Glomerular visceral epithelial cell (primary cell): ENCODE results near the gene C20orf204.
"Not testable (repeated sequence)": the region's sequence is repeated elsewhere in the genome, so short reads cannot be mapped to it uniquely, and the experiment has no call there.

Experiments
- DNase-seq: peaks from one replicate; pipeline ENCODE4 v3.0.0-alpha.2; 2016; ENCODE audit errors: extremely low spot score

C20orf204 gene, protein sequence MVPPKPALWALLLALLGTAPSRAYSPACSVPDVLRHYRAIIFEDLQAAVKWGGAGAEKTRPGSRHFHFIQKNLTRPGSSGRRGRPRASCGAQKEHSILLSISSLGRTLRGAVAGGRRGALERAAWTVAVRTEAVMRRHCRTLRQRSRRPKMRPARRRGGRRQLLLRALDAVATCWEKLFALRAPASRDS

DNA sequence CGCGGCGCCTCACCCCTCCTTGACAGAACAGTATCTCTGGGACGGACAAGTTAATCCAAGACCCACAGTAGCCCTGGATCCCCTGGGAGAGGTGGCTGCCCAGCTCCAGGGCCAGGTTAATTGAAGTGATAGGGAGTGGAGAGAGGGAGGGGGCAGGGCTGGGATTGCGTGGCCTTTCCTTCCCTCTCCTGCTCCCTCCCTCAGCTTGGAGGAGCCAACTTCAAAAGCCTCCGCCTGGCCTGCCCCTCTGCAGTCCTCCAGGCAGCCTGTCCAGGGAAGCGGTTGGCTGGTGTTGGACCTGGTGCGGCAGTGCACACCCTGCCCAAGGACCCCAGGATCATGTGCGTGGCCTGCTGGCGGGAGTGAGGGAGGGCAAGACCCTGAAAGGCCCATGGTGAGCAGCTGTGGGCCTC is at the start of gene C20orf204:
TSS of gene C20orf204 (plus strand) at position 250 of the 413 bp plus-strand sequence. CDS start at position 392, 142 bp downstream.
- DNase-seq, result no peak

DNA sequence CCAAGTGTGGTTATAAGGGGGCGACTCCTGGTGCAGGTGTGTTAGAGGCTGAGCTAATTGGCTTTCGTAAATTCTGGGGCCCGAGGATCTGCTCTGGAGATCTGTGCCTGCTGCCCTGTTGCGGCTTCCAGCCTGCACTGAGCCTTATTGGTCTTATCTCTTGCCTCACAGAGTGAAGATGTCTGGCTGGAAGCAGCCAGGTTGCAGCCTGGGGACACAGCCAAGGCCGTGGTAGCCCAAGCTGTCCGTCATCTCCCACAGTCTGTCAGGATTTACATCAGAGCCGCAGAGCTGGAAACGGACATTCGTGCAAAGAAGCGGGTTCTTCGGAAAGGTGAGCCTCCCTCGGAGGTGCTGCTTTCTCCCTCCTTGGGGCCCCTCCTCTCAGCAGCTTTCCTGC is 35.1 kb upstream of the C20orf204 start:
- no peak for DNase-seq

DNA sequence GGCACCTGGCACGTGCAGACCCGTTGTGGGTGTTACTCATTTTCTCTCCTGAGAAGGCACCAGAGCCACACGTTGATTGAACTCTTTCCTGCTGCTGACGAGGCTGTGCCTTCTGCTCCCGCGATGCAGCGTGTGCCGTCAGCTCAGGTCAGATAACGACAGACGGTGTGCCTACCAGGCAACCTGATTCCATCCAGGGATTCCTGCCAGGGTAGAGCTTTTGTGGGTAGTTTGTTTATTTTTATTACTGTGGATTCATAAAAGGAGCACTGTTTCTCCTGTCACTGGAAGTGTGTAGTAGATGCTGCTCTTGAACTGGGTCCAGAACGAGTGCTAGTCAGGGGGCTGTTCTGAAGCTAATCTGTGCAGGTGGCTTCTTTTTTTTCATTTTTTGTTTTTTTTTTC is 34.4 kb upstream of the C20orf204 start:
- no peak for DNase-seq

DNA sequence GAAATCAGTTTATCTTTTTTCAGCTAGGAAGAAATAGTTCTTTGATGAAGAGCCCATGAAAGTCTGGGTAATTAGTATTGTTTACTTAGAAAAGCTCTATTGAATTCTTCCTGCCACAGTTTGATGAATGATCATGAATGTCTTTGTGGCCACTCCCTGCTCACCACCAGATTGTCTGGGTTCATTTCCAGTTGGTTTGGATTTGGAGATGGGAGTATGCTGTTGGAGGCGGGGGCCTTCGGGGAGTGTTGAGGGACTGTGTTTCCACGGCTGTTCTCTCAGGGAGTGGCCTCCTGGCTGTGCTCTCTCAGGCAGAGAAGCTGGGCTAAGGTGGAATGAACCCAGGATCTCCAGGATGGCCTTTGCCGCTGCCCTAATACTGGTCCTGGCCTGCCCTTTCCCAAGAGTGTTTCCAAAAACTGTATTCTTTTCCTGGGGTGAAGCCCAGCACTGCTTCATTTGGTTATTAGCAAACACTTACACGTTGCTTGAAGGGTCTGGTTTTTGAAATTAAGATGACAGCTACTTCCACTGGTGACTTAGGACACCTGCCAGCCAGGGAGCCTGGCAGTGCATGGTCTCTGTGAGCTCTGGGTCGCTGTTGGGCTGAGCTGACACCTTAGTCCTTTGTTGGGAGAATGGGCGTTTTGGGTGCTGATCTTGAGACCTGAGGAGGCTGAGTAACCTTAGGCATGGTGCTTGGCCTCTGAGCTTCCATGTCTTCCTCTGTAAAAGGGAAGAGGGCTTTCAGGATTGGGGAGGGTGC is 31.8 kb upstream of the C20orf204 start:
- no peak for DNase-seq

DNA sequence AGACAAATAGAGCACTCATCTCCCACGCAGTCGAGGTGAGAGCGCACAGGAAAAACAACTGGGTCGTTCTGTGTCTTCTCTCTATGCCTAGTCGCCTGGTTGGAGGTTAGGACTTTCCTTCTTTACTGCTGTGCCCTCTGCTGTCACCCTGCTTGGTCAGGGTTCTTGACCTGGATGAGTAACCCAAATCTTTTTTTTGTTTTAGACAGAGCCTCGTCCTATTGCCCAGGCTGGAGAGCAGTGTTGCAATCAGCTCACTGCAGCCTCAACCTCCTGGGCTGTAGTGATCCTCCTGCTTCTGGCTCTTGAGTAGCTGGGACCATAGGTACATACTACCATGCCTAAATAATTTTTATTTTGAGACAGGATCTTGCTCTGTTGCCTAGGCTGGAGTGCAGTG is 30.6 kb upstream of the C20orf204 start:
- DNase-seq, result no peak

DNA sequence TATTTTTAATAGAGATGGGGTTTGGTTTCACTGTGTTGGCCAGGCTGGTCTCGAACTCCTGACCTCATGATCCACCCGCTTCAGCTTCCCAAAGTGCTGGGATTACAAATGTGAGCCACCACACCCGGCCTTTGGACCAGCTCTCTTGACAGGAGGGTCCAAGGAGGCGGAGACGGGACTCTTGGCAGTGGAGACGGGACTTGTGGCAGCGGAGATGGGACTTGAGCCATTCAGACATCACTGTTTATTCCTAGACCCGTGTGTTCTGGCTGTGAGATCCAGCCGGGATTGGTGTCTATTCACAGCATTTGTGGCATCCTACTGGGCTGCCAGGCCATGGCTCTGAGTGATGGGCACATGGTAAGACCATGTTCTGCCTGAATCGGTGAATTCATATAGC is 29.5 kb upstream of the C20orf204 start:
- no peak for DNase-seq

DNA sequence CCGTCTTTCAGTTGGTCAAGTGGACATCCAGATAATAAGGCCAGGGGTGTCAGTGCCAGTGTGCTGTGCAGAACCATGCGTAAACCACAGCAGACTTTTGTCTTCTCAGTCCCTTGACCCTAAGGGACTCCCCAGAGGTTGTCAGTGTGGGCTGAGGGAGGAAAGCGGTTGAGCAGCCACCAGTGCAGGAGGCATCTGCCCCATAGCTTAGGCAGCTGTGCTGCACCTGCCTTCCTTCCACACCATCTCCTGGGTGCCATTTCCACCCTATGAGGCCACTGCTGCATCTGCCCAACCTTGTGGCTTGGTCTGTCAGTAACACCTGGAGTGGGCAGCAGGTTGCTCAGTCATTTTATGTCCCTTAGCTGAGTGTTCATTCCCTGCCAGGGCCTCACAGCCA is 29.1 kb upstream of the C20orf204 start:
- no peak for DNase-seq

DNA sequence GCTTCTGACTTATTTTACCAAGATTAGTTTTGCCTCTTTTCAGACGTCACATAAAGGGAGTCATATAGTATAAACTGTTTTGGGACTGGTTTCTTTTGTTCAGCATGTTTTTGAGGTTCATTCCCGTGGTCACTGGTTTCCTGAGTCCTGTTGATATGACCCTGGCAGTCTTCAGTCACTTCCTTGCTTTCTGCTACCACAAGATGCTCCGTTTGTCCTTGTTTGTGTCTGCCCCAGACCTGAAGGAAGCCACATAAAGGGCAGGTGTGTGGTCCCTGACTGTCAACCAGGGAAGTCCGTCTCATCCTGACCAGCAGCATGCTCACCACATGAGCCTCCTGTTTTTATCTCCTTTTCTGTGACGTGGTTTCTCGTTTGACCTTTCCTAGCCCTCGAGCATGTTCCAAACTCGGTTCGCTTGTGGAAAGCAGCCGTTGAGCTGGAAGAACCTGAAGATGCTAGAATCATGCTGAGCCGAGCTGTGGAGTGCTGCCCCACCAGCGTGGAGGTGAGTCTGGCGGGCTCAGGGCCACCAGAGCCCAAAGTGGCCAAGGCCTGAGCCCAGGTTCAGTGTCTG is 26.1 kb upstream of the C20orf204 start:
- no peak for DNase-seq

DNA sequence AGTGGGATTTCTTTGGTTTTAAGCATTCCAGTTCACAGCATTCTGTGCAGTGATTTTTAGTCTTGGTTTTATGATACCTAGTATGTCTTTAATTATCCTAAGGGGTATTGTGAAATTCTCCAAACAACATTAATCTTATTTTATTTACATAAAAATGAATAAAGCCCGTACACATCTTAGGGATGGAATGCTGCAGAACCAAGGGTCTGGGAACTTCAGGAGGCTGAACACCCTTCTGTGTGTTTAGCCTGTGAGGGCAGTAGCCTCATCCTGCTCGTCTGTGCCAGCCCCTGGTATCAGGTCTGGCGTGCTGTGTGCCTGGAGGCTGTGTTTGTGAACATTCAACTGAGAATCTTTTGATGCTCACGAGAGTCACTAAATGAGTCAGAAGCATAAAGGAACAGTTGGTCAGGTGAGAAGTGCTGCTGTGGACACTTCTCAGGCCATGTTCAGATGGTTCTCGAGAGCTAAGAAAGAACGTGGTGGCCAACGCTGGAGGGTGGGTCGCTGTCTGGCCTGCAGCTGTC is 25.2 kb upstream of the C20orf204 start:
- DNase-seq, result no peak

DNA sequence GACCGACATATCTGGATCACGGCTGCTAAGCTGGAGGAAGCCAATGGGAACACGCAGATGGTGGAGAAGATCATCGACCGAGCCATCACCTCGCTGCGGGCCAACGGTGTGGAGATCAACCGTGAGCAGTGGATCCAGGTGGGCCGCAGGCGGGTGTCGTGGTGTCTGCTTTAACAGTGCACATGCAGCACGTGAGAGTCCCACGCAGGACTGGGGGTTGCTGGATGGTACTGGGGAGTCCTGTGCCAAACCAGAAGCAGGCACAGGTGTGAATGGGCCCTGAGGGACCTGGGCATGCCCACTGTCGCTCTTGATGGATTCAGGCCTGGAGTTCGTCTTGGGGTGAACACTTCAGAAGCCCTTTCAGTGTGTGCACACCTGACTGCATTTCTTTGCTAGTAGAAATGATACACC is 24.6 kb upstream of the C20orf204 start:
- DNase-seq, result no peak

DNA sequence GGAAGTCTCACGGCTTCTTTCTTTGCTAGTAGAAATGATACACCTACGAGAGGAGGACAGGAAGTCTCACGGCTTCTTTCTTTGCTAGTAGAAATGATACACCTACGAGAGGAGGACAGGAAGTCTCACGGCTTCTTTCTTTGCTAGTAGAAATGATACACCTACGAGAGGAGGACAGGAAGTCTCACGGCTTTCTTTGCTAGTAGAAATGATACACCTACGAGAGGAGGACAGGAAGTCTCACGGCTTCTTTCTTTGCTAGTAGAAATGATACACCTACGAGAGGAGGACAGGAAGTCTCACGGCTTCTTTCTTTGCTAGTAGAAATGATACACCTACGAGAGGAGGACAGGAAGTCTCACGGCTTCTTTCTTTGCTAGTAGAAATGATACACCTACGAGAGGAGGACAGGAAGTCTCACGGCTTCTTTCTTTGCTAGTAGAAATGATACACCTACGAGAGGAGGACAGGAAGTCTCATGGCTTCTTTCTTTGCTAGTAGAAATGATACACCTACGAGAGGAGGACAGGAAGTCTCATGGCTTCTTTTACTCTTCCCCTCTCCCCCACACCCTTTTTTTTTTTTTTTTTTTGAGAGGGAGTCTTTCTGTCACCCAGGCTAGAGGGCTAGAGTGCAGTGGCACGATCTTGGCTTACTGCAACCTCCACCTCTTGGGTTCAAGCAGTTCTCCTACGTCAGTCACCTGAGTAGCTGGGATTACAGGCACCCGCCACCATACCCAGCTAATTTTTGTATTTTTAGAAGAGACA is 23.4 kb upstream of the C20orf204 start:
- not testable (repeated sequence) for DNase-seq

DNA sequence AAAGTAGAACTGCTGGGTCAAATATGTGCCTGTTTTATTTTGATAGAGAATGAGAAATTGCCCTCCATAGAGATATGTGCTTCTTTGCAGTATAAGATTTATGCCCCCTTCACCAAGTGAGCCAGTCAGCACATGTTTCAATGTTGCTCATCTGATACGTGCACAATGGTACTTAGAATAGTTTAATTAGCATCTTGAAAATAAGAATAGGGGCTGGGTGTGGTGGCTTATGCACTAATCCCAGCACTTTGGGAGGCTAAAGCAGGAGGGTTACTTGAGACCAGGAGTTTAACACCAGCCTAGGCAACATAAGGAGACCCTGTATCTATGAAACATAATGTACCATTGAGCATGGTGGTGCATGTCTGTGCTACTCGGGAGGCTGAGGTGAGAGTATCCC is 20.3 kb upstream of the C20orf204 start:
- no peak for DNase-seq

DNA sequence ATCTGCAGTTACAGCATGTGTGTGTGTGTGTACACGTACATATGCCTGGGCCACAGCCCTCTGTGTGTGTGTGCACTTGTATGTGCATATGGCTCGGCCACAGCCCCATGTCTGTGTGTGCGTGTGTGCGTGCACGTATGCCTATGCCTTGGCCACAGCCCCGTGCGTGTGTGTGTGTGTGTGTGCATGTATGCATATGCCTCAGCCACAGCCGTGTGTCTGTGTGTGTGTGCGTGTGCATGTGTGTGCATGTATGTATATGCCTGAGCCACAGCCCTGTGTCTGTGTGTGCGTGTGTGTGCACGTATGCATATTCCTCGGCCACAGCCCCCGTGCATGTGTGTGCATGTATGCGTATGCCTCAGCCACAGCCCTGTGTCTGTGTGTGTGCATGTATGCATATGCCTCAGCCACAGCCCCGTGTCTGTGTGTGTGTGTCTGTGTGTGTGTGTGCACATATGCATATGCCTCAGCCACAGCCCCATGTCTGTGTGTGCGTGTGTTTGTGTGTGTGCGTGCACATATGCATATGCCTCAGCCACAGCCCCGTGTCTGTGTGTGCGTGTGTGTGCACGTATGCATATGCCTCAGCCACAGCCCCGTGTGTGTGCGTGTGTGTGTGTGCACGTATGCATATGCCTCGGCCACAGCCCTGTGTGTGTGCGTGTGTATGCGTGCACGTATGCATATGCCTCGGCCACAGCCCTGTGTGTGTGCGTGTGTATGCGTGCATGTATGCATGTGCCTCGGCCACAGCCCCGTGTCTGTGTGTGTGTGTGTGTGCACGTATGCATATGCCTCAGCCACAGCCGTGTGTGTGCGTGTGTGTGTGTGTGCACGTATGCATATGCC is 14.6 kb upstream of the C20orf204 start:
- no peak for DNase-seq

DNA sequence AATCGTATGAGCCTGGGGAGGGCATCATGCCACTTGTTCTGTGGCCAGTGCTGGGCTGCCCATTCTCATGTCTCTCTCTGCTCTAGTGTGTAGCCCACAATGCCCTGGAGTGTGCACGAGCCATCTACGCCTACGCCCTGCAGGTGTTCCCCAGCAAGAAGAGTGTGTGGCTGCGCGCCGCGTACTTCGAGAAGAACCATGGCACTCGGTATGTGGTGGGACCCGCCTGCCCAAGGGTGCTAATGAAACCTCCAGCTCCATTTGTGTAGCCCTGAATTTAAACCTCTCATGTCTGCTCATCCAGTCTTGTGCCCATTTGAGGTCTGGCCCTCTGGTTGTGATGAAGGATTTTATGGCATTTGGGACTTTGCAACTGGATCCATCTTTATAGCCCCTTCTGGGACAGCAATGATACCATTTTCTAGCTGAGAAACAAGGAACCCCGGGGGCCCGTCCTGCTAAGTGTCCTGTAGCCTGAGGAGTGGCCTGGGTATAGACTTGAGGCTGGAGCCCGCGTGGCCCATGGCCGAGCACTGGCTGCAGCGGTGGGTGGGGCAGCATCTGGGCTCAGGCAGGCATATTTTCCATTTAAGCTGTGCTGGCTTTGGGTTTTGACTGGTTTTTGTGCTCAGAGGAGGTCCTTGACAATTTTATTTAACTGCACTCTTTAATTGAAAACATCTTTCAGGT is 13.2 kb upstream of the C20orf204 start:
- DNase-seq, result no peak

DNA sequence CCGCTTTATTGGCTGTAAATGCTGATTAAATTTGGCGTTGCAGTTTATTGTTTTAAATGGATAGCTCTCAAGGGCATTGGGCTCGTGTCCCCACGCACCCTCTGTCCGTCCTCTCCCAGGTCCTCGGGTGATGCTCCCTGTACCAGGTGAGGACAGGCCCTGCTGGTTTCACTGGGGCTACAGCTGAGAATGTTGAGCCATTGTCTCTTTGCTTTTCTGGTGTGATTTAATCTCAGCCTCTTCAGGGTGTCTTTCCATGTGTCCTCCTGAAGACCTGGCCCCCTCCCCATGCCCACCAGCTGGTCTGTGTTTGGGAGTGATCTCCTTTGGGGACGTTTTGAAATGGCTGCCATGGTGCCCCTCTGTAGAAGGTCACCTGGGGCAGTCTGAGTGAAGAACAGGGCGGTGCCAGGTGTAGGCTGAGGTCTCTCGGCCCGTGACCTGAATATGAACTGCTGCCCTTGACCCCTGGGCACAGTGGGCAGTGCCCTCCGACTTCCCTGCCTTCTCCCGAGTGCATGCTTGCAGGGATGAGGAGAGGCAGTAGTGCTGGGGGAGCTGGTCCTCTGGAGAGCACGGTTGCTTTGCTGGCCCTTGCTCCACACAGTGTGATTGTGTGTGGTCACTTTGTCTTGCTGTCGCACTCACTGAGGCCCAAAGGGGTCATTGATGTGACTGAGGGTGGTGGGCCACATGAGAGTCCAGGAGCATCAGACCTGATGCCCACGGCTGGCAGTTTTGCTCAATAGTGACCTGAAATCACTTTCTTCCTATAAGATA is 12.4 kb upstream of the C20orf204 start:
- DNase-seq, result no peak

DNA sequence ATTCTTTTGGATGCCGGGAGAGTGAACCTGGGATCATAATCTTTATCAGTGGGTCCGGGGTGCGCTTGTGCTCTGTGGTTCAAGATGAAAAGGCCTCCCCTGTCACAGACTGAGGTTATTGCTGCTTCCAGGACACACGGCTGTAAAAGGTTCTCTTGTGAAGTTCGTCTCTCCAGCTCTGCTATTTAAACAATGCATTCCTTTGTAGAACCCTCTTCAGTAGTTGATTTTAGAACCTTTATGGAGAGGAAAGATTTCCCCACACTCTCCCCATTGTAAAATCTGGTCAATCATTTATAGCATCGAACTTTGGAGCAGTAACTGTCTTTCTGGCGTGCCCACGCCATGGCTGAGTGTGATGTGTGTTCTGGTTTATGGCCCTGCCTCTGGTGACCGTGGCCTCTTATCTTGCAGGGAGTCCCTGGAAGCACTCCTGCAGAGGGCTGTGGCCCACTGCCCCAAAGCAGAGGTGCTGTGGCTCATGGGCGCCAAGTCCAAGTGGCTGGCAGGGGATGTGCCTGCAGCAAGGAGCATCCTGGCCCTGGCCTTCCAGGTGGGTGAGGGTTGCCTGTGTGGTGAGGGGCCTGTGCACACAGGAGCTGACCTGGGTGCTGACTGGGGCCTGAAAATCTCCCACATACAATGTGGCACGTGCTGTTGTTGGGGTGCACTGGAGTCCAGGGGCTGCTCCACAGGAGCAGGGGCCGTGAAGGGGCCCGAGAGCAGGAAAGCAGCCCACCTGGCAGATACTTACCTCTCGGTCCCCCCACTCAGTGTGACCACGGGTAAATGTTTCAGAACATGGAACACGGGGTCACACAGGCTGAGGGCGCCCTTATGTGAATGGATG is 11.6 kb upstream of the C20orf204 start:
- DNase-seq, result no peak

DNA sequence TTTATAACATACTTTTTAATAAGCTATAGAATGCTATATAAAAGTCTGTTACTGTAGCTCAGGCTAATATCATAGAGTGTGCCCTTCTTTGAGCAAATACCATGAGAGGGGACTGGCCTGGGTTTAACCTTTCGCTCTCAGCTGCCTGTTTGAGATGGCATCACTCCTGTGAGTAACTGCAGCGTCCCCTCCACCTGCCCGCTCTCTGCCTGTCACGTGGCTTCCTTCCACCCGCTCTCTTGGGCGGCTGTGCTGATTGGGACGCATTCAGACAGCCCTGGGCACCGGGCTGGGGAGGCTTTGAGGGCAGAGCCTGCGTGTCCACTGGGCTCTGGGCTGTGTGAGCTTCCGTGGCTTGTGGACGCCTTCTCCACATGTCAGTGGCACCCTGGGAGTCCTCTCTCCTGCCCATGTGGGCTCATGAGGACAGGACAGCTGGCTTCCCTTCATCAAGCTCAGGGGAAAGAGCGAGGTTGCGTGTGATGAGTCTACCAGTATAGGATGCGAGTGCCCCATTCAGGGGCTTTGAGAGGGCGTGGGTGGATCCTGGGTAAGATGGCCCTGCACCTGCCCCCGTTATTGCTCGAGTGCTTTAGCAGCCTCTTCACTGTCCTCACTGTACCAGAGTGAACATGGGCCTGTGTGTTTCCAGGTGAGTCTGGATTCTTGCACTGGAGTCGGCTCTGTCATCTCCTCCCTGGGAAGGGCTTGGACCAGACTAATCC is 10.7 kb upstream of the C20orf204 start:
- DNase-seq, result no peak

DNA sequence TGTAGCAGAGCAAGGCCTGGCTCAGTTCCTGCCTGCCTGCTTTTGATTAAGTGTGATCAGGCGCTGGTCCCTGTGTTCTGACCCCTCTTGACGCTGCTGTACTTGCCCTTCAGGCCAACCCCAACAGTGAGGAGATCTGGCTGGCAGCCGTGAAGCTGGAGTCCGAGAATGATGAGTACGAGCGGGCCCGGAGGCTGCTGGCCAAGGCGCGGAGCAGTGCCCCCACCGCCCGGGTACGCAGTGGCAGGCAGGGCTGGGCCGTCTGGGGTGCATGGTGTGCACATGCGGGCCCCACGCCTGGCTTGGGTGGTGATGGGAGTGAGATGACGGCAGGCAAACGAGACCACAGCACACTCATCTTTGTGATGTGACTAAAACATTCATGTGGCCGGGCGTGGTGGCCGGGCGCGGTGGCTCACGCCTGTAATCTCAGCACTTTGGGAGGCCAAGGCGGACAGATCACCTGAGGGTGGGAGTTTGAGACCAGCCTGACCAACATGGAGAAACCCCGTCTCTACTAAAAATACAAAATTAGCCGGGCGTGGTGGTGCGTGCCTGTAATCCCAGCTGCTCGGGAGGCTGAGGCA is 10.1 kb upstream of the C20orf204 start:
- DNase-seq, result no peak
